Measurements from ENCODE around the gene LINGO4.

- TF ChIP-seq, protein P1, sequence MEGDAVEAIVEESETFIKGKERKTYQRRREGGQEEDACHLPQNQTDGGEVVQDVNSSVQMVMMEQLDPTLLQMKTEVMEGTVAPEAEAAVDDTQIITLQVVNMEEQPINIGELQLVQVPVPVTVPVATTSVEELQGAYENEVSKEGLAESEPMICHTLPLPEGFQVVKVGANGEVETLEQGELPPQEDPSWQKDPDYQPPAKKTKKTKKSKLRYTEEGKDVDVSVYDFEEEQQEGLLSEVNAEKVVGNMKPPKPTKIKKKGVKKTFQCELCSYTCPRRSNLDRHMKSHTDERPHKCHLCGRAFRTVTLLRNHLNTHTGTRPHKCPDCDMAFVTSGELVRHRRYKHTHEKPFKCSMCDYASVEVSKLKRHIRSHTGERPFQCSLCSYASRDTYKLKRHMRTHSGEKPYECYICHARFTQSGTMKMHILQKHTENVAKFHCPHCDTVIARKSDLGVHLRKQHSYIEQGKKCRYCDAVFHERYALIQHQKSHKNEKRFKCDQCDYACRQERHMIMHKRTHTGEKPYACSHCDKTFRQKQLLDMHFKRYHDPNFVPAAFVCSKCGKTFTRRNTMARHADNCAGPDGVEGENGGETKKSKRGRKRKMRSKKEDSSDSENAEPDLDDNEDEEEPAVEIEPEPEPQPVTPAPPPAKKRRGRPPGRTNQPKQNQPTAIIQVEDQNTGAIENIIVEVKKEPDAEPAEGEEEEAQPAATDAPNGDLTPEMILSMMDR (conservative IDR thresholded peaks at IDR 0.05; ENCODE audit: low read depth, low read length): no peak
- no peak for TF ChIP-seq EZH2 (IDR thresholded peaks at IDR 0.05; ENCODE audit: borderline replicate concordance, low read depth, low read length, poor library complexity, severe bottlenecking)
Observed at GRCh38 chr1:151813271-151813977, 8.2 kb upstream of the LINGO4 start.
